ENCODE data around the gene KLK8. TPM values are rescaled to one million over a fixed set of nuclear protein-coding genes. Genes with fewer than 3 reads are reported as not detected.

The KLK8 gene
- total RNA-seq, 3 donors from 2014 or later = not detected

GRCh38 chr19:50957587-50957986 is 43.8 kb downstream of the KLK8 start:
- intact Hi-C loops (cut with DNase I, micrococcal nuclease) = no loop called here
- ATAC-seq (no peak), DNase-seq (no peak)
- no peaks in the 10 kb centered on the region for H3K4me1 ChIP-seq (ENCODE audit: low read depth)
- no peaks in the 10 kb centered on the region for H3K36me3 ChIP-seq (ENCODE audit: low read depth)
- H3K9me3 ChIP-seq = no peaks in the 10 kb centered on the region
- no peak overlapping the region for H3K4me3 ChIP-seq
- TF ChIP-seq, protein P1, sequence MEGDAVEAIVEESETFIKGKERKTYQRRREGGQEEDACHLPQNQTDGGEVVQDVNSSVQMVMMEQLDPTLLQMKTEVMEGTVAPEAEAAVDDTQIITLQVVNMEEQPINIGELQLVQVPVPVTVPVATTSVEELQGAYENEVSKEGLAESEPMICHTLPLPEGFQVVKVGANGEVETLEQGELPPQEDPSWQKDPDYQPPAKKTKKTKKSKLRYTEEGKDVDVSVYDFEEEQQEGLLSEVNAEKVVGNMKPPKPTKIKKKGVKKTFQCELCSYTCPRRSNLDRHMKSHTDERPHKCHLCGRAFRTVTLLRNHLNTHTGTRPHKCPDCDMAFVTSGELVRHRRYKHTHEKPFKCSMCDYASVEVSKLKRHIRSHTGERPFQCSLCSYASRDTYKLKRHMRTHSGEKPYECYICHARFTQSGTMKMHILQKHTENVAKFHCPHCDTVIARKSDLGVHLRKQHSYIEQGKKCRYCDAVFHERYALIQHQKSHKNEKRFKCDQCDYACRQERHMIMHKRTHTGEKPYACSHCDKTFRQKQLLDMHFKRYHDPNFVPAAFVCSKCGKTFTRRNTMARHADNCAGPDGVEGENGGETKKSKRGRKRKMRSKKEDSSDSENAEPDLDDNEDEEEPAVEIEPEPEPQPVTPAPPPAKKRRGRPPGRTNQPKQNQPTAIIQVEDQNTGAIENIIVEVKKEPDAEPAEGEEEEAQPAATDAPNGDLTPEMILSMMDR (IDR thresholded peaks at IDR 0.05) = no peak

DNA sequence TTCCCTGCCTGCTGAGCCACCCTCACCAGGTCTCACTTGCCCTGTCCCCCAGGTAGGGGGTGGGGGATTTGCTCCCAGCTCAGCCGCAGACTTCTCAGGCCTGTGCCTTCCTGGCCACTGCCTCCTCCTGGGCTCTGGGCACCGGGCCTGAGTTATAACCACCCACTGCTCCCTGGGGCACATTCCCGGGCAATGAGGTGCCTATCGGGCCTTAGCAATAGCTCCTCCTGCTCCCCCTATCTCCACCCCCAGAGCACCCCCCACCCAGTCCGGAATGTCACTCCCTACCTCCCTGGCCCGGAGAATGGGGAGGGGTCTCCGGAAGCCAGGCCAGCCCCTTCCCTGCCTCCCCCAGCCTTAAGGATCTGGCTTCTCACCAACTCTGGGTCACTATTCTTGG is 48.5 kb downstream of the KLK8 start, which contains the start of gene KLK5:
Gene KLK5, minus strand, starts transcription at position 129 of the 400 bp plus-strand sequence. CDS start 381 bp downstream, outside the sequence.
- DNase-seq (no peak), ATAC-seq (no peak)
- Histone ChIP-seq H3K36me3 (ENCODE audit: low read depth) (no peaks in the 10 kb centered on the region), H3K9me3 (no peaks in the 10 kb centered on the region), H3K4me3 (no peak within 1 kb of the TSS), H3K4me1 (ENCODE audit: low read depth) (no peaks in the 10 kb centered on the region)
- TF ChIP-seq, protein P1 (IDR thresholded peaks at IDR 0.05) = no peak
- intact Hi-C loops (cut with DNase I, micrococcal nuclease) = no loop called here

- no peak overlapping the region for H3K4me3 ChIP-seq
- intact Hi-C loops (cut with DNase I, micrococcal nuclease) = no loop called here
- no peaks in the 10 kb centered on the region for H3K9me3 ChIP-seq
- H3K4me1 ChIP-seq (ENCODE audit: low read depth) = no peaks in the 10 kb centered on the region
- H3K36me3 ChIP-seq (ENCODE audit: low read depth) = no peaks in the 10 kb centered on the region
- TF ChIP-seq, protein P1 (IDR thresholded peaks at IDR 0.05) = no peak
- no peak for DNase-seq
- no peak for ATAC-seq
These were observed 51.5 kb downstream of the KLK8 start for GRCh38 chr19:50949861-50950260.

DNA sequence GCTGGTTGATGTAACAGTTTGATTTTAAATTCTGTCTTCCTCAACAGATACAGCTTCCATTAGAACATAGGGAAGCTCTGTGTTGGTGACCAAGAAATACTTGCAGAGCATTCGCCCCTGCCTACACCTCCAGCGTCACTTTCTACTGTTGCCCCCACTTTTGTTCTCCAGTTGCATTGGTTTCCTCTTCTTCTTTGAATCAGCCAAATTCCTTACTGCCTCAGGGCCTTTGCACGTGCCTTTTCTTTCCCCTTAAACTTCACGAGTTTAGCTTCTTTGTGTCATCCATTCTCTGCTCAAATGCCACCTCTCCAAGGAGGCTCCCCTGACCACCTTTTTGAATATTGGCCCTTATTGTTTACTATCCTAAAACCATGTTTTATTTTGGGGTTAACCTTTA is 54.3 kb downstream of the KLK8 start:
- Histone ChIP-seq H3K36me3 (ENCODE audit: low read depth) (no peaks in the 10 kb centered on the region), H3K9me3 (no peaks in the 10 kb centered on the region), H3K4me3 (no peak overlapping the region), H3K4me1 (ENCODE audit: low read depth) (no peaks in the 10 kb centered on the region)
- ATAC-seq (no peak), DNase-seq (no peak)
- intact Hi-C loops (cut with DNase I, micrococcal nuclease) = no loop called here
- TF ChIP-seq, protein P1 (IDR thresholded peaks at IDR 0.05) = no peak

Other genes with a start within 250 kb of the KLK8 start
- not detected for gene GPR32, start 231.1 kb downstream of the KLK8 start, total RNA-seq
- gene ACP4, start 211.2 kb downstream of the KLK8 start, total RNA-seq = not detected
- 100 to 1,000 TPM in 1 of 3 donors, 10 to 100 TPM in 2; 29.3 to 130 (median 80.6) TPM for gene KLK1, start 177.8 kb downstream of the KLK8 start, total RNA-seq
- gene KLK15, start 168.0 kb downstream of the KLK8 start, total RNA-seq = 1 to 10 TPM in 2 of 3 donors, under 1 TPM in 1; 0.92 to 3.3 (median 2.3) TPM
- 1 to 10 TPM; 3.7 to 9.0 (median 4.8) TPM for gene KLK3, start 146.7 kb downstream of the KLK8 start, total RNA-seq
- gene KLK2, start 128.2 kb downstream of the KLK8 start, total RNA-seq = under 1 TPM in 1 of 3 donors, not detected in 2; 0.43 TPM
- 1 to 10 TPM; 1.1 to 3.4 (median 1.4) TPM for gene KLK4, start 90.2 kb downstream of the KLK8 start, total RNA-seq
- not detected for gene KLK5, start 48.6 kb downstream of the KLK8 start, total RNA-seq
- gene KLK6, start 32.0 kb downstream of the KLK8 start, total RNA-seq = not detected
- not detected for gene KLK7, start 17.7 kb downstream of the KLK8 start, total RNA-seq
- under 1 TPM; 0.58 to 0.93 (median 0.76) TPM for gene KLK10, start 18.1 kb upstream of the KLK8 start, total RNA-seq
- 1 to 10 TPM in 1 of 3 donors, under 1 TPM in 2; 0.38 to 1.0 (median 0.72) TPM for gene KLK11, start 25.0 kb upstream of the KLK8 start, total RNA-seq
- 1 to 10 TPM in 1 of 3 donors, not detected in 2; 1.0 TPM for gene KLK12, start 33.4 kb upstream of the KLK8 start, total RNA-seq
- 1 to 10 TPM in 1 of 3 donors, under 1 TPM in 2; 0.22 to 2.7 (median 0.84) TPM for gene KLK13, start 63.5 kb upstream of the KLK8 start, total RNA-seq
- under 1 TPM in 1 of 3 donors, not detected in 2; 0.41 TPM for gene KLK14, start 81.3 kb upstream of the KLK8 start, total RNA-seq
- gene CTU1, start 106.8 kb upstream of the KLK8 start, total RNA-seq = 1 to 10 TPM; 4.3 to 8.1 (median 4.8) TPM
- 1 to 10 TPM; 1.4 to 3.8 (median 3.2) TPM for gene SIGLEC9, start 123.3 kb upstream of the KLK8 start, total RNA-seq
- 1 to 10 TPM; 1.2 to 2.5 (median 1.4) TPM for gene SIGLEC7, start 140.7 kb upstream of the KLK8 start, total RNA-seq
- 1 to 10 TPM; 1.0 to 6.9 (median 6.9) TPM for gene CD33, start 223.5 kb upstream of the KLK8 start, total RNA-seq
- gene SIGLECL1, start 249.5 kb upstream of the KLK8 start, total RNA-seq = not detected

All from mucosa of descending colon (tissue), 3 donors.